Neuronal stem cell (in vitro differentiated cells): Measurements from ENCODE around the gene SYN1. TPM values are rescaled to one million over a fixed set of nuclear protein-coding genes. Genes with fewer than 3 reads are reported as not detected.

Experiments used
- DNase-seq: peaks from one replicate; pipeline ENCODE4 v3.0.0-alpha.2; 2013; ENCODE audit warnings: low spot score
- H2AFZ ChIP-seq: one replicate; pipeline ENCODE4 v1.6.1; 2013; ENCODE audit warnings: mild to moderate bottlenecking, low read length, inconsistent platforms
- H2AK5ac ChIP-seq: 2 replicates; pipeline ENCODE4 v1.6.1; 2013; ENCODE audit warnings: low read depth, mild to moderate bottlenecking, inconsistent platforms, low read length, moderate library complexity, mixed read lengths
- H2BK120ac ChIP-seq: 2 replicates; pipeline ENCODE4 v1.6.1; 2013; ENCODE audit warnings: low read depth, mild to moderate bottlenecking, inconsistent platforms, low read length, moderate library complexity, mixed read lengths
- H2BK12ac ChIP-seq: one replicate; pipeline ENCODE4 v1.6.1; 2013; ENCODE audit warnings: low read length, inconsistent platforms
- H2BK15ac ChIP-seq: 2 replicates; pipeline ENCODE4 v1.6.1; 2013; ENCODE audit warnings: mild to moderate bottlenecking, low read length, inconsistent platforms, mixed read lengths
- H2BK5ac ChIP-seq: one replicate; pipeline ENCODE4 v1.6.1; 2013; ENCODE audit warnings: inconsistent platforms, mild to moderate bottlenecking, low read length, moderate library complexity
- H3K14ac ChIP-seq: one replicate; pipeline ENCODE4 v1.6.1; 2013; ENCODE audit warnings: low read length, inconsistent platforms
- H3K18ac ChIP-seq: 2 replicates; pipeline ENCODE4 v1.6.1; 2013; ENCODE audit warnings: low read length, inconsistent platforms
- H3K23ac ChIP-seq: 2 replicates; pipeline ENCODE4 v1.6.1; 2013; ENCODE audit warnings: low read depth, mild to moderate bottlenecking, mixed read lengths, low read length, inconsistent platforms; ENCODE audit not compliant: poor library complexity
- H3K27ac ChIP-seq: replicated peaks from 3 replicates; pipeline ENCODE4 v1.5.1; 2013; ENCODE audit warnings: low read length, inconsistent platforms
- H3K27me3 ChIP-seq, 3 experiments: 2 replicates each; pipeline ENCODE4 v1.6.1; 2013; ENCODE audit warnings: low read length in 3 of 3, mild to moderate bottlenecking in 2 of 3, inconsistent platforms in 1 of 3, low read depth in 1 of 3, mixed read lengths in 1 of 3, moderate library complexity in 1 of 3; ENCODE audit not compliant: control insufficient read depth in 3 of 3, insufficient read depth in 3 of 3
- H3K36me3 ChIP-seq, 2 donors: replicated peaks in 1 of 2; 2 replicates each; pipeline ENCODE4 v1.6.1; 2013; ENCODE audit warnings: low read length in 2 of 2; ENCODE audit not compliant: control insufficient read depth in 2 of 2, insufficient read depth in 2 of 2
- H3K4ac ChIP-seq: 2 replicates; pipeline ENCODE4 v1.6.1; 2013; ENCODE audit warnings: inconsistent platforms, mild to moderate bottlenecking, low read length, moderate library complexity
- H3K4me1 ChIP-seq, 2 donors: 1 replicate in 1 of 2; 2 replicates in 1 of 2; pipeline ENCODE4 v1.6.1; 2013; ENCODE audit warnings: low read length in 2 of 2, low read depth in 1 of 2; ENCODE audit not compliant: control insufficient read depth in 2 of 2, insufficient read depth in 1 of 2
- H3K4me2 ChIP-seq: one replicate; pipeline ENCODE4 v1.6.1; 2013; ENCODE audit warnings: mild to moderate bottlenecking, low read length, inconsistent platforms; ENCODE audit not compliant: insufficient read depth, poor library complexity, severe bottlenecking
- H3K4me3 ChIP-seq, 2 donors: 2 replicates each; pipeline ENCODE4 v1.5.1; 2013; ENCODE audit warnings: low read length in 2 of 2, mild to moderate bottlenecking in 2 of 2, inconsistent platforms in 1 of 2, moderate library complexity in 1 of 2
- H3K79me1 ChIP-seq: one replicate; pipeline ENCODE4 v1.6.1; 2013; ENCODE audit warnings: low read depth, mild to moderate bottlenecking, inconsistent platforms, low read length, moderate library complexity
- H3K9ac ChIP-seq: one replicate; pipeline ENCODE4 v1.6.1; 2013; ENCODE audit warnings: mild to moderate bottlenecking, low read depth, low read length, inconsistent platforms; ENCODE audit not compliant: poor library complexity
- H3K9me3 ChIP-seq, 2 donors: replicated peaks in 1 of 2; 2 replicates each; pipeline versions ENCODE3 to v1.6.1; 2013; ENCODE audit warnings: low read length in 2 of 2, mild to moderate bottlenecking in 2 of 2, inconsistent platforms in 1 of 2, low read depth in 1 of 2, mixed read lengths in 1 of 2, moderate library complexity in 1 of 2; ENCODE audit not compliant: control insufficient read depth in 2 of 2, insufficient read depth in 1 of 2
- H4K8ac ChIP-seq: one replicate; pipeline ENCODE4 v1.6.1; 2013; ENCODE audit warnings: low read depth, mild to moderate bottlenecking, inconsistent platforms, low read length, moderate library complexity
- H4K91ac ChIP-seq: one replicate; pipeline ENCODE4 v1.6.1; 2013; ENCODE audit warnings: low read length, low read depth, mild to moderate bottlenecking, inconsistent platforms; ENCODE audit not compliant: poor library complexity
- WGBS, 2 donors: extraction: QIAGEN DNeasy Blood & Tissue Kit; methylation state at CpG; one replicate each; pipeline ENCODE4 v1.1.7; 2013; ENCODE audit warnings: missing lambda C conversion rate in 2 of 2, mixed read lengths in 1 of 2; ENCODE audit not compliant: insufficient read length in 2 of 2, insufficient replicate concordance in 1 of 2; ENCODE audit errors: extremely low coverage in 2 of 2; 5-methylcytosine and 5-hydroxymethylcytosine counted together
- small RNA-seq: library from polyadenylated mRNA; stranded (forward); fragments of <200 nt; extraction: miRNeasy Mini kit (QIAGEN cat#:217004); gene quantifications from one replicate; pipeline ENCODE3, GENCODE V24; 2013; ENCODE audit not compliant: insufficient read depth

The SYN1 gene

DNA sequence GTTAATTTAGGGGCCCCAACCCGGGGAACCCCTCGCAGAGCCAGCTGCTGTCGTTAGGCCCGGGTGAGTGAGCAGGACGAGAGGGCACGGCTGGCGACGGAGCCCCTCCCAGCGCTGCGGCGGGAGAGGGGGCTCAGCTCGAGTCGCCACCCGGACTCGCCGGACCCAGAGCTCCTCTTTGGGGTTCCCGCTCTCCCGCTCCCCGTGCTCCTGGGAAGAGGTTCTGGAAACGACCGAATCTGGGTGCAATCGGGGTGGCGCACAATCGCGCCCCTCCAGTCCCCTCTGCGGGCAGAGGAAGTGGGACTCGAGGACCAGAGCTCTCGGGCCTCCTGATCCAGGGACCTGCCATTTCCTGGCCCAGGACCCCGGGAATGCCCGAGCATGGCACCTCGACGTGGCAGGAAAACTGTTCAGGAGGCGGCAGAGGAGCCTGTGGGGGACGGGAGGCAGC, 95.9 kb downstream of the SYN1 start:
- Histone ChIP-seq H4K8ac (no peak overlapping the region), H2AFZ (peak overlapping the region; percentile 96), H3K4me3 (peak overlapping the region; percentile 45 to 80), H3K79me1 (no peaks in the 10 kb centered on the region), H3K9me3 (no peaks in the 10 kb centered on the region), H3K4me1 (no peaks in the 10 kb centered on the region), H3K36me3 (no peaks in the 10 kb centered on the region), H2BK12ac (no peak overlapping the region), H4K91ac (no peak overlapping the region), H3K27me3 (peaks cover 0 to 3% (median 2%) of the 10 kb centered on the region in 3 experiments), H3K4me2 (peak overlapping the region; percentile 66), H3K14ac (no peak overlapping the region), H3K27ac (no peak overlapping the region), H3K4ac (no peak overlapping the region), H2BK15ac (no peak overlapping the region), H2AK5ac (no peak overlapping the region), H2BK120ac (no peak overlapping the region), H3K9ac (peak overlapping the region; percentile 21), H2BK5ac (no peak overlapping the region), H3K18ac (peak overlapping the region; percentile 71), H3K23ac (no peak overlapping the region)
- no CpG with 5 or more reads among the region's 34 CpGs for WGBS, 2 donors
- DNase-seq = no peak

DNA sequence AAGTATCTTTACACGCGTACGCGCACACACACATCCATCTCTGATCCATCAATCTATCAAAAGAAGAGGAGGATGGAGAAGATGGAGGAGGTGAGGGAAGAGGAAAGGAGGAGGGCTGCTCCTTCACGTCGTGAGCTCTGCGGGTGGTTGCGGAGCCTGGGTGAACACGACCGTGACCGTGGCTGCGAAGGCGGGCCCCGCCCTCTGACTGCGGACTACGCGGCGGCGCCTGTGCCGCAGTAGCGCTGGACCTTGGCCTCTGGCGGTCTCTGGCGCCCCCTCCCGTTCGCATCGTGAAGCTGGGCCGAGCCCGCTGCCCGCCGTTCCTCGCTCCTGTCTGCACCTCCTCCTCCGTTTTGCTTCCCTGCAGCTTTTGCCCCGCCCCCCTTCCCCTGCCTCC, 96.4 kb downstream of the SYN1 start:
- Histone ChIP-seq H3K14ac (no peak overlapping the region), H2BK12ac (no peak overlapping the region), H3K27me3 (peaks cover 0 to 3% (median 2%) of the 10 kb centered on the region in 3 experiments), H3K23ac (no peak overlapping the region), H3K4me2 (peak overlapping the region; percentile 66), H3K27ac (no peak overlapping the region), H4K8ac (no peak overlapping the region), H3K4me3 (peak overlapping the region; percentile 45 to 80), H2BK5ac (no peak overlapping the region), H2BK15ac (no peak overlapping the region), H4K91ac (no peak overlapping the region), H2AK5ac (no peak overlapping the region), H3K4me1 (no peaks in the 10 kb centered on the region), H3K36me3 (no peaks in the 10 kb centered on the region), H3K18ac (no peak overlapping the region), H3K9ac (no peak overlapping the region), H3K9me3 (no peaks in the 10 kb centered on the region), H3K79me1 (no peaks in the 10 kb centered on the region), H2AFZ (peak overlapping the region; percentile 96), H3K4ac (no peak overlapping the region), H2BK120ac (no peak overlapping the region)
- no CpG with 5 or more reads among the region's 33 CpGs for WGBS, 2 donors
- peak; percentile 48 for DNase-seq

Small RNA genes lying within 50 kb of the gene (small RNA-seq; reads per million reads assigned to genes)
- gene MIR4769 = not detected
